ENCODE measurements around the gene SMARCC2.
"Not testable (repeated sequence)": the region's sequence is repeated elsewhere in the genome, so short reads cannot be mapped to it uniquely, and the experiment has no call there.

The SMARCC2 gene

DNA sequence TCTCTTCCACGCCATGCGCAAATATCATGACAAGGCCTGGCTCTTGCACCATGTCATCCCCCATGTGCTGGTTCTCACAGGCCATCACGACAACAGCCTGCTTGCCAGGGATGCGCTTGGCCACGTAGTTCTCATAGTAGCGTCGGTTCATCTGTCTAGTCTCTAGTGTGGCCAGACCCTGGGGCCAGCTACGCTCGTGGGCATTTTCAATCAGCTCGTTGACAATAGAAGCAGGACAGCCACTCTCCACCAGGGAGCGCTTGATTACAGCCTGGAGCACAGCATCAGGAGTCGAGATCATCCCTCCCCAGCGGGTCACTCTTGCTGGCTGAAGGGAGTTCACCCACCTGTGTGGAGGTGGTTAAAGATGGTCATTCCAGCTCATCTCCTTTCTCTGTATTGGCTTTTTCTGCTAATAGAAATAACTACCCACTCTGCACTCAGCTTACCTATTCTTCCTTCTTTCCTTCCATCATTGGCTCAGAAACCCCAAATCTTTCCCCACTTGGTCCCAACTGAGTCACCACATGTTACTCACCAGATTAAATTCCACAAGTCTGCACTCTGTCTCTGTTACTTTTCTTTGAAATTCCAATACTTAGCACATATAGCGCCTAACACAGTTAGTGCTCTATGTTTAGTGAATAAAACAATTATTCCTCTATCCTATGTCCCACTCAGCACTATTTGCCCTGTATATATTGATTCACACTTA lies 17.3 kb upstream of the SMARCC2 start:
- DNase-seq, result no peak

DNA sequence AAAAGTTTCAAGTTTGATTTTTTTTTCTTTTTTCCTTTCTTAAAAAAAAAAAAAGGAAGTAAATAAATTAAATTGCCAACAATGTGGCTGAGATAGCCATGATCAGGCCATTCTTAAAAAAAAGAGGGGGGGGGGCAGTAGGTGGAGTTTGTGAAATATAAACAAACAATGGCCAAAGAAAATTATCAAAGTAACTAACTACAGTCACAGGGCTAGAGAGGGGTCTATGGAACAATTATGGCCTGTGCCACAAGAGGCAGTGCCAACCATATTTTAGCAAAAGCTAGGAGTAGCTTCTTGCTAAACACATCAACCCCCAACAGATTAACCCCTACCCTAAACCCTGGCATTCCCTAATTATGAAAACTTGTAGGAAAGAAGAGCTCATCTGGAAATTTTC lies 16.2 kb upstream of the SMARCC2 start:
- DNase-seq, result no peak

DNA sequence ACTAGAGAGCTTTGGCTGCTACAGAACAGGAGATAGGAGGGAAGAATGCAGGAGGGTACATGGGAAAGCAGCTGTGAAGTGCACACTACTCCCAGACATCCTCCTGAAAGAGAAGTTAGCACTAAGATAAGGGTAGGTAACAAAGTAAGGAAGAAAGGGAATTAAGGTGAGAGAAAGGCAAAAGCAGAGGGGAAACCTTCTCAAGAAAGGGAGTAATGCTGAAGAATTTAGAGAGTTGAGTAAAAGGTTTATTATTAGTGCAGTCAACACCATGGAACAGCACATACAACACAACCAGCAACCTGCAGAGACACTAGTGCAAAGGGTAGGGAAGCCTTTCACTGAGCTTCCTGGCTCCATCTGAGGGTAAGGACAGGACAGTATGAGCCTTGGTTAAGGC lies 15.0 kb upstream of the SMARCC2 start:
- no peak for DNase-seq

- no peak for DNase-seq
Measured at GRCh38 chr12:56202838-56203237, 13.6 kb upstream of the SMARCC2 start.

GRCh38 chr12:56202366-56202765 lies 13.1 kb upstream of the SMARCC2 start:
- no peak for DNase-seq

DNA sequence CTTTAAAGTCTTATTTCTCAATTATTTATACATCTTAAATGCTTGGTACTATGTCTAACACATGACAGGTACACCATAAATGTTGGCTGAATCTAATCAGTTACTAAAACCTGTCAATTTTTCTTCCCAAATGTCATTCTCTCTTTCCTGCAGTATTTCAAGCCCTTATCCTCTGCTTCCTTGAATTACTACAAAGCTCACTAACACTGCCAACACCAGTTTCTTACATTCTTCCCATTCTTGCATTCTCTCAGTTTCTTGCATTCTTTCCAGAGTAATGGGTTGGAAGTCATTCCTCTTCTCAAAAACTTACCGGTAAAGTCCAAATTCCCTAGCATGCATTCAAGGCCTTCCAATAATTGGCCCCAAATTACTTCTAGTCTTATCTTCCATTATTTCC lies 9.6 kb upstream of the SMARCC2 start:
- no peak for DNase-seq

GRCh38 chr12:56197921-56198635 lies 8.8 kb upstream of the SMARCC2 start:
- DNase-seq, result no peak

DNA sequence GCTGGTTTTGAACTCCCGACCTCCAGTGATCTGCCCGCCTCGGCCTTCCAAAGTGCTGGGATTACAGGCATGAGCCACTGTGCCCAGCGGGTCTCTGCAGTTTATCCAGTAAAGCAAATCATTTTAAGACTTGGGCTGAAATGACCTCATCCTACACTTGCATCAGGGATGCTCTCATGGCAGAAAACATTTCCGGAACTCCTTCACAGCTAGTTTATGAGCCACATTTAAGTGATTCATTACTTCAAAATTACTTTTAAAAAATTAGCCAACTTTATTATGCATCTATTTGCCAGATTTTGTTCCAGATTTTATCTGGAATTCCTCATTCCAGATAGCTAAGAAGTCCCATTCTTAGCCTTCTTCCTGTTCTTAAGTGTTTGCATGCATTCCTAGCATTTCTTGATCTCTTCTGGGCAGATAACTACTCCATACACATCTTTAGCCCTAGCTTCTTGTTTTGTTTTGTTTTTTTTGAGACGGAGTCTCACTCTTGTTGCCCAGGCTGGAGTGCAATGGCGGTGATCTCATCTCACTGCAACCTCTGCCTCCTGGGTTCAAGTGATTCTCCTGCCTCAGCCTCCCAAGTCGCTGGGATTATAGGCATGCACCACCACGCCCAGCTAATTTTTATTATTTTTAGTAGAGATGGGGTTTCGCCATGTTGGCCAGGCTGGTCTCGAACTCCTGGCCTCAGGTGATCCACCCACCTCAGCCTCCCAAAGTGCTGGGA lies 7.7 kb upstream of the SMARCC2 start:
- not testable (repeated sequence) for DNase-seq

GRCh38 chr12:56193025-56193578 lies 3.8 kb upstream of the SMARCC2 start:
- peak; percentile 2 to 82 for DNase-seq

DNA sequence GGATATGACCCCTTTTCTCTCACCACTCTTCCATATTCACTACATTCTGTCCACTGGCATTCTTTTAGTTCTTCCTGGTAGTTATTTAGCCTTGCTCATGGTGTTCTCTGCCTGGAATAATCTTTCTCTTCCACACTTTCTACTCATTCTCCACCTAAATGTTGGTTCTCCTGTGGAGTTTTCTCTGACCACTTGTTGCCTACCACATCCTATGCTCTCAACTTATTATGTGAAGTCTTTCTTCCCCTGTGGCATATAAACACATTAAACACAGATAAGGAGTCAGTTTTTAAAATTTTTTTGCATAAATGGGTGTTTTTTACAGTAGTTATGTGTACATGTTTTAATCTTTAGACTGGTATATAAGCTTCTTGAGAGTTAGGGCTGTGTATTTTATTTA lies 3.3 kb upstream of the SMARCC2 start:
- DNase-seq, result no peak

DNA sequence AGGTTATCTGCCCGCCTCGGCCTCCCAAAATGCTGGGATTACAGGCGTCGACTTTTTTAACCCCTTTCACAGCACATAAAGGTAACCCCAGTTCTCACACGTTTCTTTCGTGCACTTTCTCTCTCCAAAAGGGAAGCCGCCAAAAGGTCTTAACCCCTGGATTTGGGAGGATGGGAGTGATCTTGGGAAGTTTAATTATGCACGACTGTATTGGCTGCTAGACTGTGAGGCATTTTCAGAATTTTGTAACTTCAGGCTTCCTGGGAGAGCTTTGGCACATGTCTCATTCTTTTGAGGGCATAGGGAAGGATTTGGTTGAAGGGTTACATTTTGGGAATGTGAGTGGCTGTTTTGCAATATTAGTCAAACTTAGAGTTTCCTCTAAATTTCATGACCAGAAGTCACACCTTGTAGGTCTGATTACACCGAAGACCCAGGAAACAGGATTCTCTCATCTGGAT lies 1.4 kb upstream of the SMARCC2 start:
- no peak for DNase-seq

GRCh38 chr12:56189918-56190694 lies 823 bp upstream of the SMARCC2 start:
- DNase-seq, result peak; percentile 58 to 86

DNA sequence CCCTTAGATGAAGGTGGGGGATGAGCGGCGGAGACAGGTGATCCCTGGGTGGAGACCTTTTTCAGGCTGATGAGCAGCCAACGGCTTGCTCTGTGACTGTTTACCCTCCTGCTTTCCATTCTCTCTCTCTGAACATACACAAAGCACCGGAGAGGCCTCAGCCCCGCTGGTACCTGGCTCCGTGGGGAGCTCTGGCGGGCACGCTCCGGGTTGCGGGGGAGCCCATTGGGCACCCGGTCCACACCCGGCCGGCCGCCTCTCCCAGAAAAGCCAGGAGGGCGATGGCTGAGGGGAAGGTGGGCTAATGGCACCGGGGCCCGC lies 545 bp downstream of the SMARCC2 start:
- DNase-seq, result no peak

- no peak for DNase-seq
Measured at GRCh38 chr12:56188131-56188777, 1.0 kb downstream of the SMARCC2 start.

GRCh38 chr12:56186957-56187356 lies 2.3 kb downstream of the SMARCC2 start:
- DNase-seq, result no peak

DNA sequence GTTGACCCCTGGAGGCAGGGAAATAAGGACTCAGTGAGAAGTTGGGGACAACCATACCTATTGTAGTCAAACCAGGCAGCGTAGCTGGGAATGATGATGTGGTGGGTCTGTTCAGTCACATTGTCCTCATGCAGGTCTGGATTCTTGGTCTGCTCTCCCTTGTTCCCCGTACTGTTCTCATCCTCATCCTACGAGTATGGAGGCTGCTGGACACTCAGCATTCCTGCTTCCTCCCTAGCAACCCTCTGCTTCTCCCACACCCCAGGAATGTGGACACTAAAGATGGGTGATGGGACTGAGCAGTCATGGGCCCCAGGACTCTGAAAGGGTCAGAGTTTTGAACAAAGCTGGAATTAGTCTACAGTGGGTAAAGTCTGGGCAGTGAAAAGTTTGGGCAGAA lies 10.9 kb downstream of the SMARCC2 start:
- no peak for DNase-seq

GRCh38 chr12:56172839-56173238 lies 16.4 kb downstream of the SMARCC2 start:
- DNase-seq, result no peak

DNA sequence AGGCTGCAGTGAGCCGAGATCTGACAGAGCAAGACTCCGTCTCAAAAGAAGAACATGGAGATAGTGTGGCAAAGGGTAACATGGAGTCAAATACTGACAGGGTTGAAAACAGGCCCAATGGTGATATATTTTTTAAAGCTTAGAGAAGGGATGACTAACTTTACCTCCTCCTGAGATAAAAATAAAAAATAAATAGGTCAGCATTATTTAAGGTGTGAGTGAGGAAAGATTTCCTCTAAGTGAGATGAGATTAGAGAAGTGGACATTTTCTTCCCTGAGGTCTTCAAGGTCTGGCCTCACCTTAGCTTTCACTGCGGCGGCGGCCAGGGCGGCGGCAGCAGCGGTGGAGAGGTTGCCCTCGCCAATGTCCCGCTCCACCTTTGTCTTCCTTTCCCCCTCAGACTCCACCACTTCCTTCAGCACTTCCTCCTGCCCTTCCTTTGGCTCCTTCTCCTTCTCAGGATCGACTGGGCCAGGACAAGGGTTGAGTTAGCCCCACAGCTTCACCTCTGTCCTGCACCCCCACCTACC lies 20.0 kb downstream of the SMARCC2 start:
- DNase-seq, result no peak

DNA sequence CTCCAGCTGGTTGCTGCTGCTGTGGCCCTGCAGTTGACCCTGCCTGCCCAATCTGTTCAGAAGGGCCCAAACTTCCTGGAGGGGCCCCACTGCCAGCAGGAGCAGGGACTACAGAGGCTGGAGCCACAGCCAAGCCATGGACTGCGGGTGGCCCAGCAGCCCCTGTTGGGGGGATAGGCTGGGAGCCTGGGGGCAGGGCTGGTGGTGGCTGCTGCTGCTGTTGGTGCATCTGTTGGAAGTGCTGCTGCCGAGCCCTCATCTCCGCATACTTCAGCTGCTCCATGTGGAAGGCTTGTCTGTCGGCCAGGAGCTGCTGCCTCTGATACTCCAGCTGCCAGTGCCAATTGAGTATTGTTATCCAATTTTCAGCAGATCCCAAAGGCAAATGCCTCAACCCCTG lies 23.9 kb downstream of the SMARCC2 start:
- no peak for DNase-seq

- DNase-seq, result no peak
Measured at GRCh38 chr12:56164345-56164729, 24.9 kb downstream of the SMARCC2 start.

- DNase-seq, result no peak
Measured at GRCh38 chr12:56163533-56164344, 25.5 kb downstream of the SMARCC2 start.
